HAP-1 (cell line): ENCODE measurements around the gene LSAMP.

Experiments used
- DNase-seq, 2 experiments: peaks; one replicate each; pipeline ENCODE4 v3.0.0-alpha.2; 2016 to 2020; ENCODE audit warnings: low spot score in 2 of 2
- H3K27me3 ChIP-seq: fragments of 250-450 bp; sonication (Bioruptor Pico); 2 replicates; pipeline ENCODE4 v1.5.1; 2020; ENCODE audit warnings: low read depth, mild to moderate bottlenecking, moderate library complexity
- H3K36me3 ChIP-seq: fragments of 250-450 bp; sonication (Bioruptor Pico); replicated peaks from 2 replicates; pipeline ENCODE4 v1.5.1; 2020; ENCODE audit warnings: mild to moderate bottlenecking
- H3K4me1 ChIP-seq: fragments of 250-450 bp; sonication (Bioruptor Pico); 2 replicates; pipeline ENCODE4 v1.5.1; 2020; ENCODE audit warnings: mild to moderate bottlenecking
- H3K4me3 ChIP-seq: fragments of 250-450 bp; sonication (Bioruptor Pico); 2 replicates; pipeline ENCODE4 v1.5.1; 2020; ENCODE audit warnings: mild to moderate bottlenecking, moderate library complexity
- H3K9me3 ChIP-seq: fragments of 250-450 bp; sonication (Bioruptor Pico); 2 replicates; pipeline ENCODE4 v1.5.1; 2020; ENCODE audit warnings: mild to moderate bottlenecking, moderate library complexity
- in situ Hi-C: fragments of 300-500 bp; cut with MboI; formaldehyde crosslinking; loops from 3 replicates; pipeline ENCODE4 v1.14.3; 2020; ENCODE audit warnings: low sequenced_read_pairs, inconsistent platforms, mixed read lengths

LSAMP gene

DNA sequence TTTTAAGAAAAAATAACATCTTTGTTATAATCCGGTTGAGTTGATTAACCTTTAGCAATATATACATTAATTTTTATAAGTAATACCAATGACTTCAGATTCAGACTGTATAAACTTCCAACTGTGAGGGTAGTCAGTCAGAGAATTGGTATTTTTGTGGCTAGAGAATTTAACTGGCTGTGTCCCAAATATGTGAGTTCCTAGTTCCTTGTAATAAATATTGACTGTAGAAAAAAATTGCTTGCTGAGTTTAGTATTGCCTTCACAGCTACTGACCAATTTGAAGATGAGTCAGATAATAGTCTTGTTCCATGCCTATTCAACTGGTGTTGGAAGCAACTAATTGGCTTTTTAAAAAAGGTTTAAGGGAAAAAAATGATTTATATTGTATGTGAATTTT lies 611.2 kb downstream of the LSAMP start:
- in situ Hi-C loops, result no loop called here
- H3K27me3 ChIP-seq, result no peaks in the 10 kb centered on the region; the same call in 1 of the 2 replicates
- no peaks in the 10 kb centered on the region for H3K4me1 ChIP-seq
- no peaks in the 10 kb centered on the region for H3K36me3 ChIP-seq
- no peak overlapping the region for H3K4me3 ChIP-seq
- no peak for DNase-seq
- H3K9me3 ChIP-seq, result no peaks in the 10 kb centered on the region

DNA sequence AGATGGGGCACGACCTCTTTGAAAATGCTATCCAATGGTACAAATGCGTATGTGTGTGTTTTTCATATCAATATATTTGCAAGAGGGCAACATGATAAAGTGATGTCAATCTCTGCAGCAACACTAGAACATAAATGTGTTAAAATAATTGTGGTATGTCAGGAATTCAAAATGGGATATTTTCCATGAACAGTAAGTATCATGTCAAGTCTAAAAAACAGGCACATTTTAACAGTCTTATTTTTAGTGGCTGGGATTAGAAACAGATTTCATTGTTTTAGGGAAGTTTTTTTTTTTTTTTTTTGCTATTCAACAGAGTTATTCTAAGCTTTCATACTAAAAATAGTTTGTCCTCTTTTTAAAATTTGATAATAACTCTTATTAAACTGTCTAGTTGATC lies 612.2 kb downstream of the LSAMP start:
- H3K36me3 ChIP-seq, result no peaks in the 10 kb centered on the region
- in situ Hi-C loops, result no loop called here
- no peak for DNase-seq
- H3K9me3 ChIP-seq, result no peaks in the 10 kb centered on the region
- H3K4me1 ChIP-seq, result no peaks in the 10 kb centered on the region
- H3K27me3 ChIP-seq, result no peaks in the 10 kb centered on the region; the same call in 1 of the 2 replicates
- H3K4me3 ChIP-seq, result no peak overlapping the region

DNA sequence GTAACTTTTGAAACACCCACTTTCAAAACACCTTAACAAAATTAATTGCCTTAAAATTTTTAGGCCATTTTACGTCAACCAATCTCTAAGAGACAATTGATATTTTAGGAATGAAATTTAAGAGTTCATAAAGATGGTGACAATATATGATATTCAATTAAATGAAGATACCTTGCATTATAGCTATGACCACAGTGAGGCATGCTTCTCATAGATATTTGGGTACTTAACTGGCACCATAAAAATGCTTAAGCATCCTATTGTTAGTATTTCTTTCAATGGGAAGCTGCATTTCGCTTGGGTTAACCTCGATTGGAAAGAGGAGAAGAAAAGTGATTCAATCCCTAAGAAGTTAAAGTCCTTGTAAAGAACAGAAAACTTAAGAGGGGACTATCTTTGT lies 613.0 kb downstream of the LSAMP start:
- in situ Hi-C loops, result no loop called here
- Histone ChIP-seq H3K36me3 (no peaks in the 10 kb centered on the region), H3K4me1 (no peaks in the 10 kb centered on the region), H3K27me3 (no peaks in the 10 kb centered on the region), H3K4me3 (no peak overlapping the region), H3K9me3 (no peaks in the 10 kb centered on the region)
- no peak for DNase-seq

DNA sequence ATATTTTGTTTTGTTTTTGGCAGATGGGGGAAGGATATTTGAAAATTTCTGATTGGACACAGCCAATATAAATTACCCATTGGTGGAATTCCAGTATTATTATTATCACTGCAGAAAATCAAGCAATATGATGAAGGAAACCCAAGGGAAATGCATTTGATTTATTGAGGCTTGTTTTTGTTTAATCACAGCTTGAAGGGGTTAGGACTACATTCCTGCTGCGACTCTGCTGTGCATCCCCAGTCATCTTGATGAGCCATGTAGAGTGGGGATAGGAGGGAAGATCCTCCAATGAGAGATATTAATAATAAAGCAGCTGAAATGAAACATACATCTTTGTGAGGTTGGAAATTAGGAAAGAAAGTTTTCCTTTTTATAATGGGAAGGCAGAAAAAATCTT lies 613.4 kb downstream of the LSAMP start:
- H3K4me3 ChIP-seq, result no peak overlapping the region
- no peaks in the 10 kb centered on the region for H3K27me3 ChIP-seq
- no peak for DNase-seq
- no peaks in the 10 kb centered on the region for H3K4me1 ChIP-seq
- no peaks in the 10 kb centered on the region for H3K36me3 ChIP-seq
- in situ Hi-C loops, result no loop called here
- no peaks in the 10 kb centered on the region for H3K9me3 ChIP-seq

DNA sequence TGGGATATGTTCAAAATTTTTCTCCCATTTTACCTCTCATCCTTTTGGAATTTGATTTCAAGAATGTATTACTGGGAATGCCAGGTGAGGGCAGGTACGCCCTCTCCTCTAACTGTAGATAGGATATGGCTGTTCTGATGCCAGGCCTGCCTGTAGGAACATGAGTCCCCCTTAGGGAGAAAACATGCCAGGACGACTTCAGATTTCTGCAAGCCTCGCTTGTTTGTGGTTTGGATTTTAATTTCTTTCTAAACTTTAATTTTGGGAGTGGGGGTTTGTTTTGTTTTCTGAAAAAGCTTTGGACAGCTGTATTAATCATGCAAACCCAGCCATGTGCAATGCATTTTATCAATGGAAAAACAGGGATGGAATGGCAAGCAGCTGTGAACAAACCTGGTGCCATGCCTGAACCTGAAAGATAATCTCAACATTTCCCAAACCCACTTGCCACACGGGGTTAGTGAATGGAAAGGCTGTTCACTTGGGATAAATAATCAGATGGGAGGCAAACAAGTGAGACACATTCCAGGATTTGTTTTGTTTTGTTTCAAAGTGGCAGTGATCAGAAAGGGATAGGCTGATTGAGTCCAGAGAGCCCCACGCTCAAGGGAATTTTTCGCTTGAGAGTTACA lies 614.4 kb downstream of the LSAMP start:
- H3K9me3 ChIP-seq, result no peaks in the 10 kb centered on the region
- no peaks in the 10 kb centered on the region for H3K36me3 ChIP-seq
- in situ Hi-C loops, result no loop called here
- no peak overlapping the region for H3K4me3 ChIP-seq
- DNase-seq, result no peak
- H3K4me1 ChIP-seq, result no peaks in the 10 kb centered on the region
- H3K27me3 ChIP-seq, result no peaks in the 10 kb centered on the region

DNA sequence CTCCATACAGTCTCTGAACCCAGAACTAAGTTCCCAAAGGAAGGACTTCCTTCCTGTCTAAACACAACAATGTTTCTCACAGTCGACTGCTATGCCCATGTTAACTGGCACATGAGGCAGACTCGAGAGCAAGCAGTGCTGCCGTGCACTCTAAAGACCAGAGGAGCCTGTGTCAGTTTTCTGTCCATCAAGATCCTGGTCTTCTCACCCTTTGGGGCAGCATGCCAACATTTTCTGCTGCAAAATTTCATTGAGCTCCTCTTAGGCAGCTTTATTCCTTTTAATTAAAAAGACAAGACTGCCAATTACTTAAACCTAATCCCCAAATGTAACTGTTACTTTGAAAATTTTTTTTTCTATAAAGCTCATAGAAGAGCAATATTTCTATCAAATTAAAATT lies 616.9 kb downstream of the LSAMP start:
- no peaks in the 10 kb centered on the region for H3K4me1 ChIP-seq
- in situ Hi-C loops, result no loop called here

DNA sequence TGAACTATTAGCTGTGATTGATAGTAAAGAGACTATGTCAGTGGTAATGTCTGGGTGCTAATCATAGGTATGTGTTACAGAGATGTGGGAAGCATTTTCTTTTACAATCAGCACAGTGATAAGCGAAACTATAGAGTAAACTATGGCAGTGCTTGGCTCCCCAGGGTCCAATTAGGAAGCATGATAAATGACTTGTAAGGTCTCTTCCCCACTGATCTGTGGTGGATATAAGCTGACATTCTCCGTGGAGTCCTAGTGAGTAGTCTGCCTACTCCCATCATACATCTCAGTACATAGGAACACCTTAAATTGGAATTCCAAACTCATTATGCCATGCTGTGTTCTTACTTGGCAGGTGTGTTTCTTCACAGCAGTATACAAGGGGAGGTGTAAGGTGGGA lies 617.8 kb downstream of the LSAMP start:
- Histone ChIP-seq H3K4me3 (no peak overlapping the region), H3K4me1 (no peaks in the 10 kb centered on the region), H3K36me3 (no peaks in the 10 kb centered on the region), H3K27me3 (no peaks in the 10 kb centered on the region), H3K9me3 (no peaks in the 10 kb centered on the region)
- in situ Hi-C loops, result no loop called here
- no peak for DNase-seq

More for the DNA sequence above, 616.9 kb downstream of the LSAMP start:
- H3K36me3 ChIP-seq, result no peaks in the 10 kb centered on the region
- H3K27me3 ChIP-seq, result no peaks in the 10 kb centered on the region
- H3K4me3 ChIP-seq, result no peak overlapping the region
- no peaks in the 10 kb centered on the region for H3K9me3 ChIP-seq
- DNase-seq, result no peak

DNA sequence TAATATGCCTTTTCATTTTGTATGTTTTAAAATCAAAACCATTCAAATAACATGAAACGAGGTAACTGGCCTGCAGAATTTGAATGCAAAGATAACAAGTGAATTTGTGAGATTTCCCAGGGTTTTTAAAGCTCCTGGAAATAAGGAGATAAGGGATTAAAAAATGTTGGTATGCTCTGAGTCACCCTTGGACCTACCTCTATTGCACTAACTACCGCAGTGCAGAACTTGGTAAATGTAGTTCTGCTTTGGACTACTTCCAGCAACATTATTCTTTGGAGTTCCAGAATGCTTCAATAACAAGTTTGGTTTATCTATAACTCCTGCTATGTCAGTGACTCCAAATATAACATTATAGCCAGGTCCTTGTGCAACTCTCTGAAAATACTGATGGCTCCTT lies 620.2 kb downstream of the LSAMP start:
- no peak for DNase-seq
- H3K27me3 ChIP-seq, result no peaks in the 10 kb centered on the region
- no peak overlapping the region for H3K4me3 ChIP-seq
- H3K9me3 ChIP-seq, result no peaks in the 10 kb centered on the region
- H3K4me1 ChIP-seq, result peaks cover 4% of the 10 kb centered on the region; the same call in 1 of the 2 replicates
- H3K36me3 ChIP-seq, result no peaks in the 10 kb centered on the region
- in situ Hi-C loops, result no loop called here

DNA sequence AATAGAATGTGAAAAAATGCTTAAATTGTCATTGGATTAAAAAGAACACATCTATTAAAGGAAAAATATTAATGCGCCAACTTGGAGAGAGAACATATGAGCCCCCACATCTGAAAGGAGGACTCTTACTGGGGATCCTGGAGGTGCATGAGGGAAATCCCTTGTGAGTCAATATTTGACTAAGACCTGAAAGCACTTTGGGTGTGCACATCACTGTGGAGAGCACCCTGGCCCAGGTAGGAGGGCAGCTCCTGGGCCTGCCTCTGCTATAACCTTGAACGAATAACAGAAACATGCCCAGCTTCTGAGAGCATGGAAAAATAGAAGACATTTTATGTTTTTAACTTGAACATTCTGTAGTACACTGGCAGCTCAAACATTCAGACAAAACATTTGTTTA lies 622.2 kb downstream of the LSAMP start:
- no peaks in the 10 kb centered on the region for H3K9me3 ChIP-seq
- H3K4me1 ChIP-seq, result peaks cover 4% of the 10 kb centered on the region; the same call in 1 of the 2 replicates
- no peak for DNase-seq
- in situ Hi-C loops, result loop anchor here (25.0 kb wide), 3 partner anchors 611 to 986 kb away; no protein-coding TSS in a partner anchor
- H3K4me3 ChIP-seq, result no peak overlapping the region
- H3K27me3 ChIP-seq, result no peaks in the 10 kb centered on the region
- no peaks in the 10 kb centered on the region for H3K36me3 ChIP-seq

DNA sequence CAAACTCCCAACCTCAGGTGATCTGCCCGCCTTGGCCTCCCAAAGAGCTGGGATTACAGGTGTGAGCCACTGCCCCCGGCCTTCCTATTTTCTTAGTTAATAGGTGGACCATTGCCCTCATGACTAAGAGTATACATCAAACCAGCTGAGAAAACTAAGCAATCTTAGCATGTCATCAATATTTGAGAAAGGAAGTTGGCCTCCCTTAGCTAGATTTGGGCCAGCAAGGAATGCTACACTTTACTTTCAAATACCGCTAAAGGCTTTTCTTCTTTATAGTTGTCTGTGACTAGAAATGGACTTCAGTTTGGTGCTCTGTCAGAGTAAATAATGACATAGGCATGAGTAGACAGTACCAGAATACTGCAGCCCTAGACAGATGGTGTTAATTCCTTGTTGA lies 622.7 kb downstream of the LSAMP start:
- H3K27me3 ChIP-seq, result no peaks in the 10 kb centered on the region
- no peak for DNase-seq
- no peaks in the 10 kb centered on the region for H3K36me3 ChIP-seq
- peaks cover 4% of the 10 kb centered on the region; the same call in 1 of the 2 replicates for H3K4me1 ChIP-seq
- H3K9me3 ChIP-seq, result no peaks in the 10 kb centered on the region
- H3K4me3 ChIP-seq, result no peak overlapping the region
- in situ Hi-C loops, result loop anchor here (25.0 kb wide), 3 partner anchors 610 to 985 kb away; no protein-coding TSS in a partner anchor

DNA sequence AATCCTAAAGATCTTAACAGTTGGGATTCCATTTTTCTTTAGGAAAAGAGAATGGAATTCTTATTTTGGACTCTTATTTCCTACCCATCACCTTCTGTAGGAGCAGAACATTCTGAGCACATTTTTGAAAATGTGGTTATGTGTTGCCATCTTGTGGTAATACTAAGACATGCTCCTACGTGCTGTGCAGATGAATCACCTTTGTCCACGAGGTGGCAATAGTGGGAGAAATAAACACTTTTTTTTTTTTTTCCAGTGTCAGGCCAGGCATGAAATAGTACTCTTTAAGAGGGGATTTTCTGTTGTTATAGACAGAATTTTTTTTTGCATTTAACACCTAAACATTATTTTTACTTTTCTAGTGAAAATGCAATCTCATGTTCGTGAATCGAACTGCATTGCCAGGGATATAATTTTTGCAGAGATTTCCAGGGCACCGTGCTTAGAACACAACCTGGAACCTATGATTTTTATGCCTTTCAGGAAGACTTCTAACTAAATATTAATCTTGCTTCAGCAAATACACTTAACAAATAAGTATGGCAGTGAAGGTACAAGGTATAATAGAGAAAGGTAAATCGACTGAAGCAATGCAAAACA lies 625.4 kb downstream of the LSAMP start:
- Histone ChIP-seq H3K36me3 (no peaks in the 10 kb centered on the region), H3K4me1 (peaks cover 4% of the 10 kb centered on the region; the same call in 1 of the 2 replicates), H3K4me3 (no peak overlapping the region), H3K27me3 (no peaks in the 10 kb centered on the region), H3K9me3 (no peaks in the 10 kb centered on the region)
- DNase-seq, result peak; percentile 78 to 88
- in situ Hi-C loops, result loop anchor here (25.0 kb wide), 3 partner anchors 608 to 983 kb away; no protein-coding TSS in a partner anchor

DNA sequence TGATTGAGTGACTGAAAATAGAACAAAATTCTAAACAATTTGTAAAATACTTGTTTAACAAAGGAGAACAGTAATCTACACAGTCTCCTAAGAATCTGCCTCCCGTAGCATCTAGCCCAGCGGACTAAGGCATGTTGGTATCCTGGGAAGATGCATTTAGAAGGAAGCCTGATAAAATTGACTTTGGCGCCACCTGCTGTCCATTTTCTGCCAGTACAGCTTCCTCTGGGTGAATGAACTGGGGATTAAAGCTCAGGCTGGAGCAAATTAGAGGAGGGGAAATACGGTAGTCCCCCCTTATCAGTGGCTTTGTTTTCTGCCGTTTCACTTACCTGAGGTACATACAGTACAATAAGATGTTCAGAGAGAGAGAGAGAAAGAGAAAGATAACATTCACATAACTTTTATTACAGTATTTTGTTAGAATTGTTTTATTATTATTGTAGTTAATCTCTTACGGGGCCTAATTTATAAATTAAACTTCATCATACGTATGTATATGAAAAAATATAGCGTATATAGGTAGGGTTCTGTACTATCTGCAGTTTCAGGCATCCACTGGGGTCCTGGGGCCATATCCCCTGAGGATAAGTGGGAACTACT lies 630.4 kb downstream of the LSAMP start:
- H3K4me1 ChIP-seq, result no peaks in the 10 kb centered on the region
- peak; percentile 61 to 84 for DNase-seq
- H3K9me3 ChIP-seq, result no peaks in the 10 kb centered on the region
- no peaks in the 10 kb centered on the region for H3K36me3 ChIP-seq
- H3K4me3 ChIP-seq, result no peak overlapping the region
- in situ Hi-C loops, result loop anchor here (25.0 kb wide), 3 partner anchors 603 to 978 kb away; no protein-coding TSS in a partner anchor
- H3K27me3 ChIP-seq, result no peaks in the 10 kb centered on the region

DNA sequence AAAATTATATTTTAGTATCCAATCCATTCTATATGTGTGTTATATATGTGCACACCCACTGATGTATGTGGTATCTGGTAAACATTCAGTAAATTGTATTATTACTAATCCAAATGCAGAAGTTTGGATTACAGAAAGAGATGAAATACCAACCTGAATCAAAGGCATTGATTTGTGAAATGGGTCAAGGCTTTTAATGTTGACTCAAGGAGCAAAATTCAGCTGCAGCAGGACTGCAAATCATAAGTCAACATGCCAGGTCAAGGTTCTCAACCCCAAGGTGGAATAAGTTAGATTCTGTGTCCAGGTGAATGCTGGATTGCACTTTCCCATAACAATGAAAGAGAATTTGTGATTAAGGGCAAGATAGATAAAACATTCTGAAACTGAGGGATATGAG lies 631.3 kb downstream of the LSAMP start:
- in situ Hi-C loops, result loop anchor here (25.0 kb wide), 3 partner anchors 602 to 977 kb away; no protein-coding TSS in a partner anchor

DNA sequence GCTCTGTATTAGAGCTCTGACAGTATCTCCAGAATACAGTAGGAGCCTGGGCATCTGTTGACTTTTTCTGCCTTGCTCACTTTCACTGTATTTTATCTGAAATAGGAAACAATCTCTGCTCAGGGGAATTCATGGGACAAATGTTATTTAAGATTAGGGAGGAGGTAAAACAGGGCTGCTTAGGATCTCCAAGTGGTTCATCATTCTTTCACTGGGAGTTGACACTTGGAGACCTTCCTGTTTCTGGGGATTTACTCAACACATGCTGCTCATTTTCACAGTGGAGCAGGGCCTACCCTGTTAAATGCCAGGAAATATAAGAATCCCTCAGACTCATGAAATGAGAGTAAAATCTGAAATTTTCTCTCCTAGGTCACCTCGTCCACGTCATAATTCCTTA lies 636.5 kb downstream of the LSAMP start:
- no peak overlapping the region for H3K4me3 ChIP-seq
- in situ Hi-C loops, result loop anchor here (25.0 kb wide), 3 partner anchors 597 to 972 kb away; no protein-coding TSS in a partner anchor
- H3K27me3 ChIP-seq, result no peaks in the 10 kb centered on the region
- H3K4me1 ChIP-seq, result no peaks in the 10 kb centered on the region
- DNase-seq, result no peak
- H3K36me3 ChIP-seq, result no peaks in the 10 kb centered on the region
- no peaks in the 10 kb centered on the region for H3K9me3 ChIP-seq

More for the DNA sequence above, 631.3 kb downstream of the LSAMP start:
- H3K4me3 ChIP-seq, result no peak overlapping the region
- no peaks in the 10 kb centered on the region for H3K4me1 ChIP-seq
- no peaks in the 10 kb centered on the region for H3K27me3 ChIP-seq
- no peaks in the 10 kb centered on the region for H3K9me3 ChIP-seq
- no peak for DNase-seq
- no peaks in the 10 kb centered on the region for H3K36me3 ChIP-seq
